Spleen (tissue), 7 donors: ENCODE results near the gene CDYL2.

Experiments used
- CTCF ChIP-seq, 11 experiments: fragments of 200-600 bp in 7 of 11; fragments of 450-650 bp in 4 of 11; sonication (generic) in 4 of 11; IDR thresholded peaks in 8 of 11; conservative IDR thresholded peaks in 3 of 11; 1 replicate in 7 of 11; 2 replicates in 4 of 11; pipeline versions ENCODE4 v1.4.0 to v1.8.0; 2016 to 2021; ENCODE audit warnings: antibody characterized with exemption in 11 of 11, inconsistent platforms in 4 of 11, mild to moderate bottlenecking in 1 of 11
- POLR2A ChIP-seq, 3 donors: fragments of 450-650 bp; IDR thresholded peaks; one replicate each; pipeline ENCODE4 v1.5.1; 2017; ENCODE audit warnings: antibody characterized with exemption in 3 of 3, mild to moderate bottlenecking in 1 of 3
- POLR2AphosphoS5 ChIP-seq, 3 donors: sonication (generic); formaldehyde crosslinking; IDR thresholded peaks; one replicate each; pipeline ENCODE4 v1.5.1; 2017; ENCODE audit warnings: antibody characterized with exemption in 3 of 3
- donor health status: DM: no; HTN: no; CAD: no; lungs with moderate emphysema.
- donor health status: DM: no; HTN: no; CAD: no.
- donor health status: DM: no; HTN: no; CAD: no.

- TF ChIP-seq POLR2A (IDR thresholded peaks at IDR 0.05): no peak
- no peak for TF ChIP-seq CTCF (IDR thresholded peaks at IDR 0.05 in 8 of 11, conservative IDR thresholded peaks at IDR 0.05 in 3 of 11)
- TF ChIP-seq POLR2AphosphoS5 (IDR thresholded peaks at IDR 0.05): no peak
These were observed 172.8 kb downstream of the CDYL2 start for GRCh38 chr16:80631581-80631980.
